Caco-2 (cell line): ENCODE results near the gene INO80E. TPM values are rescaled to one million over a fixed set of nuclear protein-coding genes. Genes with fewer than 3 reads are reported as not detected.

ENCODE experiments used
- BruUV-seq: library from RNA; stranded (reverse); fragments of 400-500 nt; replicated peaks from 2 replicates; lab custom pipeline; 2021; lab: Mats Ljungman, UMichigan
- CTCF ChIA-PET: fragments of 300-600 bp; sonication (Branson Sonifier 250); formaldehyde crosslinking; loops from one replicate; lab custom pipeline; 2022; ENCODE audit warnings: antibody characterized with exemption; lab: Charles Lee
- POLR2A ChIA-PET: fragments of 300-600 bp; sonication (Branson Sonifier 250); formaldehyde crosslinking; loops from one replicate; lab custom pipeline; 2022; ENCODE audit warnings: antibody characterized with exemption; lab: Charles Lee
- DNase-seq, 2 experiments: peaks; one replicate each; pipeline versions ENCODE4 v3.0.0 to v3.0.0-alpha.2; 2020 to 2022
- H3K27me3 ChIP-seq: replicated peaks from 2 replicates; pipeline ENCODE4 v1.6.0; 2011; ENCODE audit warnings: low read length; ENCODE audit not compliant: control insufficient read depth, insufficient read depth
- H3K36me3 ChIP-seq: 2 replicates; pipeline ENCODE4 v1.5.1; 2011; ENCODE audit warnings: low read length; ENCODE audit not compliant: control insufficient read depth, insufficient read depth
- H3K4me1 ChIP-seq: fragments of 250-450 bp; sonication (Bioruptor Pico); 2 replicates; pipeline ENCODE4 v1.5.1; 2020; ENCODE audit warnings: mild to moderate bottlenecking
- H3K4me3 ChIP-seq: 2 replicates; pipeline ENCODE4 v1.5.1; 2011; ENCODE audit warnings: low read depth, mild to moderate bottlenecking, control low read depth, low read length
- H3K9me3 ChIP-seq: fragments of 250-450 bp; sonication (Bioruptor Pico); 2 replicates; pipeline ENCODE4 v1.5.1; 2020; ENCODE audit warnings: mild to moderate bottlenecking, moderate library complexity
- H3K27ac Mint-ChIP-seq: one replicate; pipeline ENCODE4 v1.8.0; 2022; ENCODE audit warnings: mixed read lengths; ENCODE audit not compliant: unreplicated experiment
- H3K27me3 Mint-ChIP-seq: one replicate; pipeline ENCODE4 v1.8.0; 2022; ENCODE audit warnings: mixed read lengths; ENCODE audit not compliant: insufficient read depth, unreplicated experiment
- H3K36me3 Mint-ChIP-seq: one replicate; pipeline ENCODE4 v1.8.0; 2022; ENCODE audit warnings: mild to moderate bottlenecking, mixed read lengths; ENCODE audit not compliant: insufficient read depth, unreplicated experiment
- H3K4me1 Mint-ChIP-seq: one replicate; pipeline ENCODE4 v1.8.0; 2022; ENCODE audit warnings: low read depth, mixed read lengths; ENCODE audit not compliant: unreplicated experiment
- H3K4me3 Mint-ChIP-seq: one replicate; pipeline ENCODE4 v1.8.0; 2022; ENCODE audit warnings: mild to moderate bottlenecking, moderate library complexity, mixed read lengths; ENCODE audit not compliant: unreplicated experiment
- H3K9me3 Mint-ChIP-seq: one replicate; pipeline ENCODE4 v1.8.0; 2022; ENCODE audit warnings: mixed read lengths; ENCODE audit not compliant: unreplicated experiment
- CTCF ChIP-seq, 2 experiments: fragments of 200-600 bp in 1 of 2; IDR thresholded peaks; 1 replicate in 1 of 2; 2 replicates in 1 of 2; pipeline versions ENCODE4 v1.5.1 to v1.8.0; 2011 to 2022; ENCODE audit warnings: antibody characterized with exemption in 1 of 2, control low read depth in 1 of 2, inconsistent platforms in 1 of 2, low read depth in 1 of 2, low read length in 1 of 2, mild to moderate bottlenecking in 1 of 2, moderate library complexity in 1 of 2; ENCODE audit not compliant: insufficient read depth in 1 of 2, severe bottlenecking in 1 of 2, unreplicated experiment in 1 of 2
- intact Hi-C: fragments of 100-400 bp; cut with micrococcal nuclease; formaldehyde crosslinking; loops from one replicate; pipeline ENCODE4 v1.10.0; 2022; ENCODE audit not compliant: unreplicated experiment
- total RNA-seq: library from RNA; stranded (reverse); gene quantifications from 2 replicates; pipeline ENCODE4 v1.2.3, GENCODE V29; 2022

Gene INO80E
- total RNA-seq, 1 experiment from 2014 or later = 58.8 TPM

DNA sequence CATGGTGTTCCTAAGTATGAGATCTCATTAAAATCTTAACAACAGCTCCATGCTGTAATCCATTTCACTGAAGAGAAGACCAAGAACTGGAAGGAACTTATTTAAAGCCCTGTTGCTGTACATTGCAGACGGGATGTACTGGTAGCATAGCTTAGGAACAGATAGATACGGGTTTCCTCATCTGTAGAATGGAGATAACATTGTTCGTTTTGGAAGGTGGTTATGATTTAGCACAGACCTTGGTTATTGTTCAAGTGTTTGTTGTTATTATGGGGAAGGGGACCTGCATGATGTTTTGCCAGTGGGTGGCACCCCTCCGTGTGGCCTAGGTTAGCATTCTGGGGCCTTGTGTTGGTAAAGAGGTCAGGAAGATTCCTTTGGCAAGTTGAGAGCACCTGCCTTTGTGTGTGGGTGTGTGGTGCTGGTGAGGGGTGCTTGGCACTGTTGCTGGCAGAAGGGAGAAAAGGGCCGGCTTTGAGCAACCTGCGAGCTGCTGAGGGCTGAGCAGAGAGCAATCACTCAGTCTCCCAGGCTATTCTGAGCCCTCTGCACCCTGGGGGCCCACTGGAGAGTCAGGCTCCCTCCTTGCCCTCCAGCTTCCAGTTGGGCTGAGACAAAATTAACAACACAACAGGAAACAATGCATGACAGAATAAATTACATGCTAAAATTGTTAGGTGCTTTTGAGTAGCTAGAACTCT lies 20.1 kb upstream of the INO80E start:
- intact Hi-C loops = loop anchor here (10.0 kb wide), 1 partner anchor 111 kb away; the partner anchor contains the start of gene CDIPT
- ChIA-PET POLR2A (no interaction called here), CTCF (no interaction called here)
- no TSS peak for BruUV-seq
- Mint-ChIP-seq H3K27me3 (no peaks in the 10 kb centered on the region), H3K9me3 (no peaks in the 10 kb centered on the region), H3K4me1 (peaks cover 16% of the 10 kb centered on the region), H3K27ac (no peak overlapping the region), H3K4me3 (peak overlapping the region; percentile 88), H3K36me3 (peaks cover 38% of the 10 kb centered on the region)
- TF ChIP-seq CTCF (IDR thresholded peaks at IDR 0.05; ENCODE audit: insufficient read depth in 1 of 2, low read depth in 1 of 2, low read length in 1 of 2, severe bottlenecking in 1 of 2, unreplicated experiment in 1 of 2) = no peak
- Histone ChIP-seq H3K9me3 (no peaks in the 10 kb centered on the region), H3K27me3 (no peaks in the 10 kb centered on the region), H3K4me1 (0 out of 2 replicates have a peak, but pooled peaks cover 9% of the 10 kb centered on the region), H3K4me3 (no peak overlapping the region), H3K36me3 (peaks cover 7% of the 10 kb centered on the region)
- no peak for DNase-seq

- CTCF ChIA-PET = no interaction called here
- peaks cover 37% of the 10 kb centered on the region for H3K36me3 Mint-ChIP-seq
- no peaks in the 10 kb centered on the region for H3K9me3 Mint-ChIP-seq
- no peak for DNase-seq
- POLR2A ChIA-PET = no interaction called here
- Histone ChIP-seq H3K9me3 (no peaks in the 10 kb centered on the region), H3K4me3 (no peak overlapping the region), H3K4me1 (0 out of 2 replicates have a peak, but pooled peaks cover 9% of the 10 kb centered on the region), H3K36me3 (peaks cover 7% of the 10 kb centered on the region), H3K27me3 (no peaks in the 10 kb centered on the region)
- H3K27ac Mint-ChIP-seq = no peak overlapping the region
- no TSS peak for BruUV-seq
- peaks cover 16% of the 10 kb centered on the region for H3K4me1 Mint-ChIP-seq
- intact Hi-C loops = loop anchor here (10.0 kb wide), 1 partner anchor 112 kb away; the partner anchor contains the start of gene CDIPT
- no peak for TF ChIP-seq CTCF (IDR thresholded peaks at IDR 0.05; ENCODE audit: insufficient read depth in 1 of 2, low read depth in 1 of 2, low read length in 1 of 2, severe bottlenecking in 1 of 2, unreplicated experiment in 1 of 2)
- H3K4me3 Mint-ChIP-seq = no peak overlapping the region
- no peaks in the 10 kb centered on the region for H3K27me3 Mint-ChIP-seq
These were observed 18.8 kb upstream of the INO80E start for GRCh38 chr16:29977063-29977825.

GRCh38 chr16:29978081-29978480 lies 18.0 kb upstream of the INO80E start:
- H3K4me3 ChIP-seq = no peak overlapping the region
- no peaks in the 10 kb centered on the region for H3K27me3 Mint-ChIP-seq
- no peaks in the 10 kb centered on the region for H3K27me3 ChIP-seq
- peaks cover 7% of the 10 kb centered on the region for H3K36me3 ChIP-seq
- DNase-seq = no peak
- peaks cover 16% of the 10 kb centered on the region for H3K4me1 Mint-ChIP-seq
- no peaks in the 10 kb centered on the region for H3K9me3 Mint-ChIP-seq
- POLR2A ChIA-PET = no interaction called here
- no peak for TF ChIP-seq CTCF (IDR thresholded peaks at IDR 0.05; ENCODE audit: insufficient read depth in 1 of 2, low read depth in 1 of 2, low read length in 1 of 2, severe bottlenecking in 1 of 2, unreplicated experiment in 1 of 2)
- H3K4me3 Mint-ChIP-seq = no peak overlapping the region
- CTCF ChIA-PET = no interaction called here
- H3K36me3 Mint-ChIP-seq = peaks cover 41% of the 10 kb centered on the region
- intact Hi-C loops = loop anchor here (10.0 kb wide), 1 partner anchor 113 kb away; the partner anchor contains the start of gene CDIPT
- H3K27ac Mint-ChIP-seq = no peak overlapping the region
- no peaks in the 10 kb centered on the region for H3K9me3 ChIP-seq
- no TSS peak for BruUV-seq
- H3K4me1 ChIP-seq = 0 out of 2 replicates have a peak, but pooled peaks cover 6% of the 10 kb centered on the region
